Measurements from ENCODE around the gene DSCAML1.

DNA sequence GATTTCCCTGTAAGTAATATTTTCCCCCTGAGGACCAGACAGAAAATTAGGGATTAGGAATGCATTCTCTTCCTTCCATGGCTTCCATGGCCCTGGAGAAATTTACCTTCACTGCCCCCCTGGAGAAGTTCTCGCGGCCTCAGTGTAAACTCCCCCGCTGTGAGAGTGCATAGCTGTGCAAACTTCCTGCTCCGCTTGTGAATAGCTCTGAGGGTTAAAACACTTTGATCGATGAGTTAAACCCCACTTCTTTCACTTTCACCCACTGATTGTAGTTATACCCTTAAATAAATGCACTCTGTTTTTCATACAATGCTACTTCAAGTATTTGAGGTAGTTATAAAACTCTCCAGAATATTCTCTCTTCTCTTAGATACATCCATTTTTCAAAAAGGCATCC, 190.8 kb downstream of the DSCAML1 start:
- TF ChIP-seq, protein P1, sequence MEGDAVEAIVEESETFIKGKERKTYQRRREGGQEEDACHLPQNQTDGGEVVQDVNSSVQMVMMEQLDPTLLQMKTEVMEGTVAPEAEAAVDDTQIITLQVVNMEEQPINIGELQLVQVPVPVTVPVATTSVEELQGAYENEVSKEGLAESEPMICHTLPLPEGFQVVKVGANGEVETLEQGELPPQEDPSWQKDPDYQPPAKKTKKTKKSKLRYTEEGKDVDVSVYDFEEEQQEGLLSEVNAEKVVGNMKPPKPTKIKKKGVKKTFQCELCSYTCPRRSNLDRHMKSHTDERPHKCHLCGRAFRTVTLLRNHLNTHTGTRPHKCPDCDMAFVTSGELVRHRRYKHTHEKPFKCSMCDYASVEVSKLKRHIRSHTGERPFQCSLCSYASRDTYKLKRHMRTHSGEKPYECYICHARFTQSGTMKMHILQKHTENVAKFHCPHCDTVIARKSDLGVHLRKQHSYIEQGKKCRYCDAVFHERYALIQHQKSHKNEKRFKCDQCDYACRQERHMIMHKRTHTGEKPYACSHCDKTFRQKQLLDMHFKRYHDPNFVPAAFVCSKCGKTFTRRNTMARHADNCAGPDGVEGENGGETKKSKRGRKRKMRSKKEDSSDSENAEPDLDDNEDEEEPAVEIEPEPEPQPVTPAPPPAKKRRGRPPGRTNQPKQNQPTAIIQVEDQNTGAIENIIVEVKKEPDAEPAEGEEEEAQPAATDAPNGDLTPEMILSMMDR (IDR thresholded peaks at IDR 0.05) = no peak
- no peak for TF ChIP-seq EP300 (IDR thresholded peaks at IDR 0.05)
- TF ChIP-seq POLR2A (IDR thresholded peaks at IDR 0.05) = no peak
- no peak for TF ChIP-seq POLR2AphosphoS5 (IDR thresholded peaks at IDR 0.05)
